ENCODE measurements around the gene MEA1. TPM values are rescaled to one million over a fixed set of nuclear protein-coding genes. Genes with fewer than 3 reads are reported as not detected.

The MEA1 gene
- total RNA-seq, 1 donor from 2014 or later, result 54.2 TPM

- TF ChIP-seq CTCF (IDR thresholded peaks at IDR 0.05; ENCODE audit: insufficient read depth, low read depth, low read length), result no peak
- no peak for TF ChIP-seq EZH2 (IDR thresholded peaks at IDR 0.05; ENCODE audit: insufficient read depth, low read length)
- H3K27ac ChIP-seq (ENCODE audit: low read depth, low read length), result peak within 1 kb of the TSS; percentile 94
- no peaks in the 10 kb centered on the region for H4K20me1 ChIP-seq (ENCODE audit: insufficient read depth, low read length)
- FAIRE-seq (no peak), DNase-seq (ENCODE audit: low read depth) (peak; percentile 94)
- Mint-ChIP-seq H3K27ac (ENCODE audit: unreplicated experiment) (peak within 1 kb of the TSS; percentile 100), H3K4me3 (ENCODE audit: unreplicated experiment) (peak within 1 kb of the TSS; percentile 96), H3K4me1 (ENCODE audit: low read depth, unreplicated experiment) (peaks cover 15% of the 10 kb centered on the region), H3K27me3 (ENCODE audit: low read depth, unreplicated experiment) (no peaks in the 10 kb centered on the region), H3K36me3 (ENCODE audit: low read depth, unreplicated experiment) (peaks cover 4% of the 10 kb centered on the region), H3K9me3 (ENCODE audit: unreplicated experiment) (no peaks in the 10 kb centered on the region)
- peaks cover 30% of the 10 kb centered on the region for H3K79me2 ChIP-seq (ENCODE audit: insufficient read depth, low read length)
- H3K9me3 ChIP-seq (ENCODE audit: insufficient read depth, low read depth, low read length), result no peaks in the 10 kb centered on the region
- H3K4me1 ChIP-seq (ENCODE audit: insufficient read depth, low read length), result peaks cover 32% of the 10 kb centered on the region
- H3K36me3 ChIP-seq (ENCODE audit: insufficient read depth, low read length), result peaks cover 8% of the 10 kb centered on the region
- peak within 1 kb of the TSS; percentile 97 for H3K4me3 ChIP-seq (ENCODE audit: insufficient read depth, low read depth, low read length)
- no peaks in the 10 kb centered on the region for H3K27me3 ChIP-seq (ENCODE audit: insufficient read depth, low read length)
- peak within 1 kb of the TSS; percentile 90 for H2AFZ ChIP-seq (ENCODE audit: low read depth, low read length)
- peak within 1 kb of the TSS; percentile 95 for H3K4me2 ChIP-seq (ENCODE audit: low read length)
- peak within 1 kb of the TSS; percentile 98 for H3K9ac ChIP-seq (ENCODE audit: low read length)
Measured at GRCh38 chr6:43059168-43060033, 45.7 kb upstream of the MEA1 start, which contains the start of the genes KLC4 and MRPL2. Gene KLC4 (plus strand): TSS chr6:43059631. CDS start chr6:43061336, 1,705 bp downstream. Gene MRPL2 (minus strand): TSS chr6:43059434. CDS start chr6:43059381, 53 bp downstream.

GRCh38 chr6:43058531-43058930 is 44.8 kb upstream of the MEA1 start:
- H3K36me3 Mint-ChIP-seq (ENCODE audit: low read depth, unreplicated experiment), result peaks cover 3% of the 10 kb centered on the region
- Histone ChIP-seq H3K27me3 (ENCODE audit: insufficient read depth, low read length) (no peaks in the 10 kb centered on the region), H3K36me3 (ENCODE audit: insufficient read depth, low read length) (peaks cover 8% of the 10 kb centered on the region)

More at GRCh38 chr6:43058531-43058930, 44.8 kb upstream of the MEA1 start:
- peak overlapping the region; percentile 76 for H3K27ac ChIP-seq (ENCODE audit: low read depth, low read length)
- H3K4me3 ChIP-seq (ENCODE audit: insufficient read depth, low read depth, low read length), result peak overlapping the region; percentile 97
- no peak for DNase-seq (ENCODE audit: low read depth)
- H3K9me3 ChIP-seq (ENCODE audit: insufficient read depth, low read depth, low read length), result no peaks in the 10 kb centered on the region
- peak overlapping the region; percentile 96 for H3K4me3 Mint-ChIP-seq (ENCODE audit: unreplicated experiment)
- H3K9me3 Mint-ChIP-seq (ENCODE audit: unreplicated experiment), result no peaks in the 10 kb centered on the region
- TF ChIP-seq CTCF (IDR thresholded peaks at IDR 0.05; ENCODE audit: insufficient read depth, low read depth, low read length) (no peak), EZH2 (IDR thresholded peaks at IDR 0.05; ENCODE audit: insufficient read depth, low read length) (no peak)
- peak overlapping the region; percentile 95 for H3K4me2 ChIP-seq (ENCODE audit: low read length)
- peaks cover 17% of the 10 kb centered on the region for H3K4me1 Mint-ChIP-seq (ENCODE audit: low read depth, unreplicated experiment)
- no peak for FAIRE-seq
- H4K20me1 ChIP-seq (ENCODE audit: insufficient read depth, low read length), result no peaks in the 10 kb centered on the region
- H3K4me1 ChIP-seq (ENCODE audit: insufficient read depth, low read length), result peaks cover 37% of the 10 kb centered on the region
- peak overlapping the region; percentile 100 for H3K27ac Mint-ChIP-seq (ENCODE audit: unreplicated experiment)
- H2AFZ ChIP-seq (ENCODE audit: low read depth, low read length), result no peak overlapping the region
- H3K79me2 ChIP-seq (ENCODE audit: insufficient read depth, low read length), result peaks cover 30% of the 10 kb centered on the region
- peak overlapping the region; percentile 98 for H3K9ac ChIP-seq (ENCODE audit: low read length)
- H3K27me3 Mint-ChIP-seq (ENCODE audit: low read depth, unreplicated experiment), result no peaks in the 10 kb centered on the region

All from astrocyte (in vitro differentiated cells and primary cell).